Endodermal cell (in vitro differentiated cells): ENCODE measurements around the gene ADAMTS17. TPM values are rescaled to one million over a fixed set of nuclear protein-coding genes. Genes with fewer than 3 reads are reported as not detected.
A peak's percentile ranks its signal among the peaks of the same experiment; 100 is the strongest.

Experiments used
- DNase-seq: peaks from one replicate; pipeline ENCODE4 v3.0.0-alpha.2; 2017
- H3K27ac ChIP-seq: 2 replicates; pipeline ENCODE4 v1.5.1; 2013; ENCODE audit warnings: mild to moderate bottlenecking, low read depth, low read length, moderate library complexity
- H3K27me3 ChIP-seq: 2 replicates; pipeline ENCODE4 v1.6.1; 2013; ENCODE audit warnings: mild to moderate bottlenecking, low read length, moderate library complexity; ENCODE audit not compliant: insufficient read depth, control insufficient read depth, poor library complexity, severe bottlenecking
- H3K36me3 ChIP-seq: 2 replicates; pipeline ENCODE4 v1.7.0; 2013; ENCODE audit warnings: mild to moderate bottlenecking, low read length, moderate library complexity; ENCODE audit not compliant: control insufficient read depth, insufficient read depth
- H3K4me1 ChIP-seq: one replicate; pipeline ENCODE4 v1.7.0; 2013; ENCODE audit warnings: low read length; ENCODE audit not compliant: control insufficient read depth, insufficient read depth
- H3K4me3 ChIP-seq: 2 replicates; pipeline ENCODE4 v1.5.1; 2013; ENCODE audit warnings: mild to moderate bottlenecking, low read length, moderate library complexity
- H3K9ac ChIP-seq: 2 replicates; pipeline ENCODE4 v1.6.1; 2013; ENCODE audit warnings: mild to moderate bottlenecking, low read length, moderate library complexity; ENCODE audit not compliant: poor library complexity, severe bottlenecking; ENCODE audit errors: extremely low read depth
- H3K9me3 ChIP-seq: 2 replicates; pipeline ENCODE4 v1.6.1; 2013; ENCODE audit warnings: mild to moderate bottlenecking, low read length, moderate library complexity; ENCODE audit not compliant: control insufficient read depth
- H3K27ac Mint-ChIP-seq: 2 replicates; pipeline ENCODE4 v1.8.0; 2020; ENCODE audit warnings: mixed read lengths
- H3K27me3 Mint-ChIP-seq: 2 replicates; pipeline ENCODE4 v1.8.0; 2021; ENCODE audit warnings: mild to moderate bottlenecking, mixed read lengths; ENCODE audit not compliant: insufficient read depth
- H3K36me3 Mint-ChIP-seq: 2 replicates; pipeline ENCODE4 v1.8.0; 2020; ENCODE audit warnings: low read depth, mixed read lengths
- H3K4me1 Mint-ChIP-seq: 2 replicates; pipeline ENCODE4 v1.8.0; 2020; ENCODE audit warnings: mixed read lengths
- H3K4me3 Mint-ChIP-seq: 2 replicates; pipeline ENCODE4 v1.8.0; 2020; ENCODE audit warnings: mild to moderate bottlenecking, moderate library complexity, mixed read lengths
- H3K9me3 Mint-ChIP-seq: 2 replicates; pipeline ENCODE4 v1.8.0; 2020; ENCODE audit warnings: mild to moderate bottlenecking, mixed read lengths
- WGBS, 2 experiments: methylation state at CpG; one replicate each; pipeline versions ENCODE4 v1.1.5 to v1.1.7; 2013; ENCODE audit warnings: missing lambda C conversion rate in 2 of 2, mixed read lengths in 1 of 2; ENCODE audit not compliant: insufficient coverage in 1 of 2, insufficient read length in 1 of 2; 5-methylcytosine and 5-hydroxymethylcytosine counted together
- total RNA-seq, 2 donors: library from RNA; stranded (reverse); fragmentation: NEBNext Ultra II Directional in 1 of 2; extraction: Animal tissue kit (Norgen Biotek cat#: 25700) in 1 of 2; gene quantifications; 2 replicates in 1 of 2; 3 replicates in 1 of 2; pipeline ENCODE4 v1.2.1, GENCODE V29; 2021
- TF ChIP-seq, protein P1 (sequence below): fragments of 200-600 bp; sonication (generic); conservative IDR thresholded peaks from 2 replicates; pipeline ENCODE4 v1.5.0; 2021; ENCODE audit warnings: antibody characterized with exemption, mild to moderate bottlenecking

ADAMTS17 gene
- total RNA-seq, 2 donors from 2014 or later = 0.82 to 2.3 TPM

DNA sequence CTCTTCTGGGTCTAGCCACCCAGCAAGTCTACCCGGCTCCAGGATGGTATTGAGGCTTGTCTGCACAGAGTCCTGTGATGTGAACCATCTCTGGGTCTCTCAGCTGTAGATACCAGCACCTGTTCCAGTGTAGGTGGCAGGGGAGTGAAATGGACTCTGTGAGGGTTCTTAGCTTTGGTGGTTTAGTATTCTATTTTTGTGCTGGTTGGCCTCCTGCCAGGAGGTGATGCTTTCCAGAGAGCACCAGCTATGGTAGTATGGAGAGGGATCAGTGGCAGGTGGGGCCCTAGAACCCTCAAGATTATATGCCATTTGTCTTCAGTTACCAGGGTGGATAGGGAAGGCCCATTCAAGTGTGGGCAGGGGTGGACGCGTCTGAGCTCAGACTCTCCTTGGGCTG, 325.1 kb downstream of the ADAMTS17 start:
- no peak overlapping the region for H3K4me3 ChIP-seq
- Mint-ChIP-seq H3K27ac (no peak overlapping the region), H3K4me1 (peaks cover 19% of the 10 kb centered on the region), H3K4me3 (no peak overlapping the region), H3K9me3 (peaks cover 11% of the 10 kb centered on the region), H3K27me3 (no peaks in the 10 kb centered on the region), H3K36me3 (peaks cover 1% of the 10 kb centered on the region)
- H3K36me3 ChIP-seq = no peaks in the 10 kb centered on the region
- no peaks in the 10 kb centered on the region for H3K27me3 ChIP-seq
- WGBS, 2 experiments = 85 to 100% methylated on average over 3 of the region's 3 CpGs
- TF ChIP-seq, protein P1, sequence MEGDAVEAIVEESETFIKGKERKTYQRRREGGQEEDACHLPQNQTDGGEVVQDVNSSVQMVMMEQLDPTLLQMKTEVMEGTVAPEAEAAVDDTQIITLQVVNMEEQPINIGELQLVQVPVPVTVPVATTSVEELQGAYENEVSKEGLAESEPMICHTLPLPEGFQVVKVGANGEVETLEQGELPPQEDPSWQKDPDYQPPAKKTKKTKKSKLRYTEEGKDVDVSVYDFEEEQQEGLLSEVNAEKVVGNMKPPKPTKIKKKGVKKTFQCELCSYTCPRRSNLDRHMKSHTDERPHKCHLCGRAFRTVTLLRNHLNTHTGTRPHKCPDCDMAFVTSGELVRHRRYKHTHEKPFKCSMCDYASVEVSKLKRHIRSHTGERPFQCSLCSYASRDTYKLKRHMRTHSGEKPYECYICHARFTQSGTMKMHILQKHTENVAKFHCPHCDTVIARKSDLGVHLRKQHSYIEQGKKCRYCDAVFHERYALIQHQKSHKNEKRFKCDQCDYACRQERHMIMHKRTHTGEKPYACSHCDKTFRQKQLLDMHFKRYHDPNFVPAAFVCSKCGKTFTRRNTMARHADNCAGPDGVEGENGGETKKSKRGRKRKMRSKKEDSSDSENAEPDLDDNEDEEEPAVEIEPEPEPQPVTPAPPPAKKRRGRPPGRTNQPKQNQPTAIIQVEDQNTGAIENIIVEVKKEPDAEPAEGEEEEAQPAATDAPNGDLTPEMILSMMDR = no peak
- no peak overlapping the region for H3K9ac ChIP-seq
- H3K27ac ChIP-seq = no peak overlapping the region
- peaks cover 4% of the 10 kb centered on the region for H3K4me1 ChIP-seq
- peak; percentile 19 for DNase-seq
- H3K9me3 ChIP-seq = no peaks in the 10 kb centered on the region

DNA sequence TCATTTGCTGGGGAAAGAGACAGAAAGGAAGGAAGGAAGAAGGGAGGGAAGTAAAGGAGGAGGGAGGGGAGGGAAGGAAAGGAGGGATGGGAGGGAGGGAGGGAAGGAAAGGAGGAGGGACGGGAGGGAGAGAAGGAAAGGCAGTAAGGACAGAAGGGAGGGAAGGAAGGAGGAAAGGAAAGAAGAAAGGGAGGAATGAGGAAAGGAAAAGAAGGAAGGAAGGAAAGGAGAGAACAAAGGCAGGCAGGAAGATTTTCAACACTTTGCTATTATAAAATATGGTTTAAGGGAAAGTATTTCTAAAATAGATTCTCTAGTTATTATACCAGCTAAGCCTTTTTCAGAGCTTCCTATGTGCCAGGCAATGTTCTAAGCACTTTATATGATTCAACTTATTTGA, 330.5 kb downstream of the ADAMTS17 start:
- TF ChIP-seq, protein P1 = no peak
- Histone ChIP-seq H3K9me3 (no peaks in the 10 kb centered on the region), H3K4me1 (no peaks in the 10 kb centered on the region), H3K27me3 (no peaks in the 10 kb centered on the region), H3K9ac (no peak overlapping the region), H3K27ac (no peak overlapping the region), H3K4me3 (no peak overlapping the region), H3K36me3 (no peaks in the 10 kb centered on the region)
- H3K4me1 Mint-ChIP-seq = no peaks in the 10 kb centered on the region
- no peak overlapping the region for H3K4me3 Mint-ChIP-seq
- no peak for DNase-seq
- H3K36me3 Mint-ChIP-seq = no peaks in the 10 kb centered on the region
- H3K27me3 Mint-ChIP-seq = peaks cover 4% of the 10 kb centered on the region
- H3K27ac Mint-ChIP-seq = no peak overlapping the region
- WGBS, 2 experiments = 78 to 79% methylated on average over 1 of the region's 1 CpG
- peaks cover 2% of the 10 kb centered on the region for H3K9me3 Mint-ChIP-seq

DNA sequence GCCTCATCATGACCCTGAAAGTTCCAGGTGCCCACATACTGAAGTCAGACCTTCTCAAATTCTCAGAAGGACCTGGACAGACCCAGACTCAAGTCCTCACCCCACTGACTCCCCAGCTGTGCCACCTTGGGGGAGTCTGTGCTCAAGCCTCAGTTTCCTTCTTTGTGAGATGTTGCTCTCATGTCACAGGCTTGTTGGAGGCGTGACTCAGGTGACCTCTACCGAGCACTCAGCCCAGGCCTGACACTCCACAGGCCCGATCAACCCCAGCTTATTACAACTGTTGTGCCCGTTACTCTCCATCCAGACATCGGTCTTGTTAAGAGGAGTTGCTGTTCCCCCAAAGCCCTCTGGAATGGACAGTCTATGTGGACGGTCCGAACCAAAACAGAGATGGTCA, 332.4 kb downstream of the ADAMTS17 start:
- no peak overlapping the region for H3K4me3 ChIP-seq
- H3K27ac ChIP-seq = no peak overlapping the region
- H3K9ac ChIP-seq = no peak overlapping the region
- no peaks in the 10 kb centered on the region for H3K4me1 ChIP-seq
- H3K9me3 ChIP-seq = no peaks in the 10 kb centered on the region
- H3K36me3 ChIP-seq = no peaks in the 10 kb centered on the region
- no peaks in the 10 kb centered on the region for H3K36me3 Mint-ChIP-seq
- no peak for DNase-seq
- TF ChIP-seq, protein P1 = no peak
- H3K27me3 Mint-ChIP-seq = peaks cover 4% of the 10 kb centered on the region
- no peaks in the 10 kb centered on the region for H3K4me1 Mint-ChIP-seq
- no peak overlapping the region for H3K4me3 Mint-ChIP-seq
- WGBS, 2 experiments = 94 to 98% methylated on average over 7 of the region's 7 CpGs
- no peak overlapping the region for H3K27ac Mint-ChIP-seq
- peaks cover 2% of the 10 kb centered on the region for H3K9me3 Mint-ChIP-seq
- H3K27me3 ChIP-seq = no peaks in the 10 kb centered on the region
